Measurements from ENCODE around the gene MSLN. TPM values are rescaled to one million over a fixed set of nuclear protein-coding genes. Genes with fewer than 3 reads are reported as not detected.
A peak's percentile ranks its signal among the peaks of the same experiment; 100 is the strongest.

The MSLN gene
- total and polyA plus RNA-seq, 2 of the 8 experiments (the other 6 are each of a cell fraction or from before 2014, with no cell fraction given): 0.28 to 0.50 TPM

DNA sequence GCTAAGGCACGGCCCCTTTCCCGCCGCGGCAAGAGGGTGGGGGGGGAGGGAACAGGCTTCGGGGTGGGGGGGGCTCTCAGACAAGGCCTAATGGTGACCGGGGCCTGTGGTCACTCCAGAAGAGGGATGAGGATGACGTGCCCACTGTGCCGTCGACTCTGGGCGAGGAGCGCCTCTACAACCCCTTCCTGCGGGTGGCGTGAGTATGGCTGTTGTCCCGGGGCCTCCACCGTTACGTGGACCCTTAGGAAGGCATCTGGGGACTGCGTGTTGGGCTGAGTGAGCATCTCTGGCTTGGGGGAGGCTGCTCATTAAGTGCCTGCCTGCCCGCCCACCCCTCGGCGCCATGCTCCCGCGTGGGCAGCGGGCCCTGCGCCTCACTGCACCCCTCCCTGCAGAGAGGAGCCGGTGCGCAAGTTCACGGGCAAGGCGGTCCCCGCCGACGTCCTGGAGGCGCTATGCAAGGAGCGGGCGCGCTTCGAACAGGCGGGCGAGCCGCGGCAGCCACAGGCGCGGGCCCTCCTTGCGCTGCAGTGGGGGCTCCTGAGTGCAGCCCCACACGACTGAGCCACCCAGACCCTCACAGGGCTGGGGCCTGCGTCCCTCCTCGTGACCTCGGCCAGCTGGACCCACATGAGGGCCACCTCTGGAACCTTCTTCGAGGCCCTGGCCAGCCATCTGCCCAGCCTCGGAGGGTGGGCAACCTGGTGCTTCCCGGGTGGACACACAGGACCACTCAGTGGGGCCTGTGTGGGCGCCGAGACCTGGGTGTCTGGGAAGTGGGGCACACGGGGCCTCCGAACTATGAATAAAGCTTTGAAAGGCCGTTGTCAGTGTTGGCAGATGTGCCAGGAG, 31.4 kb upstream of the MSLN start:
- no peak overlapping the region for H3K27ac ChIP-seq (ENCODE audit: low read depth, low read length)
- peak overlapping the region; percentile 96; the same call in 1 of the 2 replicates for H3K18ac ChIP-seq (ENCODE audit: extremely low read depth, low read length)
- peaks cover 0 to 14% (median 8%) of the 10 kb centered on the region in 4 experiments; a peak in 5 of 7 replicates for H3K4me1 ChIP-seq (replicated peaks in 1 of 4; ENCODE audit: control insufficient read depth in 3 of 4, insufficient read depth in 4 of 4, low read length in 3 of 4)
- no peak for FAIRE-seq
- TF ChIP-seq KDM5A (IDR thresholded peaks at IDR 0.05; ENCODE audit: low read length) (no peak), RNF2 (IDR thresholded peaks at IDR 0.05; ENCODE audit: borderline replicate concordance, low read depth, low read length, missing control alignments, poor library complexity, severe bottlenecking) (no peak)
- TF ChIP-seq, protein P1, sequence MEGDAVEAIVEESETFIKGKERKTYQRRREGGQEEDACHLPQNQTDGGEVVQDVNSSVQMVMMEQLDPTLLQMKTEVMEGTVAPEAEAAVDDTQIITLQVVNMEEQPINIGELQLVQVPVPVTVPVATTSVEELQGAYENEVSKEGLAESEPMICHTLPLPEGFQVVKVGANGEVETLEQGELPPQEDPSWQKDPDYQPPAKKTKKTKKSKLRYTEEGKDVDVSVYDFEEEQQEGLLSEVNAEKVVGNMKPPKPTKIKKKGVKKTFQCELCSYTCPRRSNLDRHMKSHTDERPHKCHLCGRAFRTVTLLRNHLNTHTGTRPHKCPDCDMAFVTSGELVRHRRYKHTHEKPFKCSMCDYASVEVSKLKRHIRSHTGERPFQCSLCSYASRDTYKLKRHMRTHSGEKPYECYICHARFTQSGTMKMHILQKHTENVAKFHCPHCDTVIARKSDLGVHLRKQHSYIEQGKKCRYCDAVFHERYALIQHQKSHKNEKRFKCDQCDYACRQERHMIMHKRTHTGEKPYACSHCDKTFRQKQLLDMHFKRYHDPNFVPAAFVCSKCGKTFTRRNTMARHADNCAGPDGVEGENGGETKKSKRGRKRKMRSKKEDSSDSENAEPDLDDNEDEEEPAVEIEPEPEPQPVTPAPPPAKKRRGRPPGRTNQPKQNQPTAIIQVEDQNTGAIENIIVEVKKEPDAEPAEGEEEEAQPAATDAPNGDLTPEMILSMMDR (IDR thresholded peaks at IDR 0.05; ENCODE audit: control extremely low read depth in 1 of 3, insufficient read depth in 1 of 3, low read depth in 1 of 3, low read length in 3 of 3): peak in 1 of 3 experiments; percentile 21; a peak in 1 of 4 replicates
- H2BK12ac ChIP-seq (ENCODE audit: low read depth, low read length): no peak overlapping the region
- H2AFZ ChIP-seq (ENCODE audit: low read length): no peak overlapping the region
- no peaks in the 10 kb centered on the region for H3K9me3 ChIP-seq (ENCODE audit: insufficient read depth in 2 of 2, low read depth in 1 of 2, low read length in 1 of 2)
- H4K20me1 ChIP-seq (replicated peaks in 1 of 2; ENCODE audit: control insufficient read depth in 1 of 2, insufficient read depth in 2 of 2, low read length in 2 of 2): peaks cover 0 to 8% of the 10 kb centered on the region in 2 experiments
- no peak overlapping the region for H3K9ac ChIP-seq (replicated peaks in 1 of 4; ENCODE audit: extremely low read depth in 1 of 4, low read depth in 3 of 4, low read length in 3 of 4)
- peak overlapping the region; percentile 93 to 99 for H3K4me2 ChIP-seq (ENCODE audit: insufficient read depth in 1 of 2, low read depth in 2 of 2, low read length in 2 of 2)
- H2AK5ac ChIP-seq (ENCODE audit: low read depth, low read length): no peak overlapping the region
- H3K23ac ChIP-seq (ENCODE audit: insufficient read length): no peak overlapping the region
- POLR2A ChIA-PET (ENCODE audit: partially characterized antibody): interaction anchor here (1.3 to 23.0 kb wide), 6 partner anchors 11 to 55 kb away, joined by 4 to 353 read pairs (median 10); partner anchors contain the start of genes ANTKMT, CCDC78, CIAO3 and HAGHL
- WGBS, 2 experiments (ENCODE audit: extremely low coverage in 1 of 2, insufficient coverage in 1 of 2, insufficient read length in 1 of 2, insufficient replicate concordance in 2 of 2, low coverage in 1 of 2, low lambda C conversion rate in 2 of 2, missing lambda C conversion rate in 1 of 2): 72% methylated on average over 34 of the region's 55 CpGs; no CpG with 5 or more reads in 1 of the 2 experiments
- H2BK20ac ChIP-seq (ENCODE audit: low read length): no peak overlapping the region
- H2BK5ac ChIP-seq (ENCODE audit: low read depth, low read length): no peak overlapping the region
- H3K4me3 ChIP-seq (ENCODE audit: extremely low read depth in 1 of 4, insufficient read depth in 2 of 4, low read depth in 3 of 4, low read length in 4 of 4): peak overlapping the region; percentile 16 to 83 (median 37); a peak in 5 of 8 replicates
- no peak overlapping the region for H2BK15ac ChIP-seq (ENCODE audit: low read length)
- CTCF ChIA-PET (ENCODE audit: partially characterized antibody): interaction anchor here (0.6 to 35.8 kb wide), 8 partner anchors 7 to 655 kb away, joined by 3 to 977 read pairs (median 6); partner anchors contain the start of genes ANTKMT, CCDC78, CHTF18 and CIAO3
- peaks cover 0 to 3% (median under 1%) of the 10 kb centered on the region in 4 experiments; a peak in 1 of 8 replicates for H3K36me3 ChIP-seq (ENCODE audit: control insufficient read depth in 2 of 4, insufficient read depth in 4 of 4, low read length in 3 of 4)
- H2BK120ac ChIP-seq (replicated peaks; ENCODE audit: low read depth, low read length): no peak overlapping the region
- H3K56ac ChIP-seq (replicated peaks; ENCODE audit: insufficient read length, low read depth, low read length): no peak overlapping the region
- 0 out of 2 replicates have a peak overlapping the region, but pooled peaks have one; percentile 25 for H4K8ac ChIP-seq (ENCODE audit: extremely low read depth, insufficient read depth, low read length)
- peaks cover 0 to 16% (median 5%) of the 10 kb centered on the region in 4 experiments; a peak in 4 of 7 replicates for H3K27me3 ChIP-seq (replicated peaks in 1 of 4; ENCODE audit: control insufficient read depth in 3 of 4, extremely low read depth in 1 of 4, insufficient read depth in 3 of 4, low read length in 3 of 4)
- no peak overlapping the region for H3K14ac ChIP-seq (ENCODE audit: insufficient read length)
- no peaks in the 10 kb centered on the region for H3K79me1 ChIP-seq (ENCODE audit: low read depth, low read length)
- DNase-seq (ENCODE audit: low read depth in 1 of 2, low spot score in 2 of 2): no peak
- no peak overlapping the region for H4K5ac ChIP-seq (ENCODE audit: insufficient read length, low read depth, low read length)
- H3K23me2 ChIP-seq (ENCODE audit: low read depth, low read length): peaks cover 19% of the 10 kb centered on the region; the same call in 1 of the 2 replicates
- H4K91ac ChIP-seq (replicated peaks; ENCODE audit: insufficient read length, low read length): peak overlapping the region; percentile 91
- no peaks in the 10 kb centered on the region for H3K79me2 ChIP-seq (ENCODE audit: control insufficient read depth in 1 of 2, insufficient read depth in 2 of 2, low read length in 2 of 2)
- no peak overlapping the region for H3K4ac ChIP-seq (replicated peaks; ENCODE audit: insufficient read length, low read depth, low read length)
